Measurements from ENCODE around the gene HAGH.

The HAGH gene

DNA sequence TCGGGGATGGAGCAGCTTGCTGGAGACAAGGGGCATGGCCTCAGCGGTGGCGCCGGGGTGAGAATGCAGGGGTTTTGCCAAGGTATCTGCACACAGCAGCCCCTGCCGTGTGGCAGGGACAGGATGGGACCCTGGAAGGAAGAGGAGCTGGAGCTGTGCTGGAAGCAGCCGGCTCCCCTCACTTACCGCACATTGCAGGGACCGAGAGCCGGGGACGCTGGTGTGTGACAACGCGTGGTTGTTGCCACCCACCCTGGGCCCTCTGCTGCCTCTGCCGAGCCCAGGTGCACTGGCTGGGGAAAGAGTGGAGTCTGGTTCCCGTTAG lies 40.8 kb downstream of the HAGH start:
- TF ChIP-seq, protein P1, sequence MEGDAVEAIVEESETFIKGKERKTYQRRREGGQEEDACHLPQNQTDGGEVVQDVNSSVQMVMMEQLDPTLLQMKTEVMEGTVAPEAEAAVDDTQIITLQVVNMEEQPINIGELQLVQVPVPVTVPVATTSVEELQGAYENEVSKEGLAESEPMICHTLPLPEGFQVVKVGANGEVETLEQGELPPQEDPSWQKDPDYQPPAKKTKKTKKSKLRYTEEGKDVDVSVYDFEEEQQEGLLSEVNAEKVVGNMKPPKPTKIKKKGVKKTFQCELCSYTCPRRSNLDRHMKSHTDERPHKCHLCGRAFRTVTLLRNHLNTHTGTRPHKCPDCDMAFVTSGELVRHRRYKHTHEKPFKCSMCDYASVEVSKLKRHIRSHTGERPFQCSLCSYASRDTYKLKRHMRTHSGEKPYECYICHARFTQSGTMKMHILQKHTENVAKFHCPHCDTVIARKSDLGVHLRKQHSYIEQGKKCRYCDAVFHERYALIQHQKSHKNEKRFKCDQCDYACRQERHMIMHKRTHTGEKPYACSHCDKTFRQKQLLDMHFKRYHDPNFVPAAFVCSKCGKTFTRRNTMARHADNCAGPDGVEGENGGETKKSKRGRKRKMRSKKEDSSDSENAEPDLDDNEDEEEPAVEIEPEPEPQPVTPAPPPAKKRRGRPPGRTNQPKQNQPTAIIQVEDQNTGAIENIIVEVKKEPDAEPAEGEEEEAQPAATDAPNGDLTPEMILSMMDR (IDR thresholded peaks at IDR 0.05), result no peak
- H3K36me3 Mint-ChIP-seq (ENCODE audit: low read depth), result peaks cover 4% of the 10 kb centered on the region

DNA sequence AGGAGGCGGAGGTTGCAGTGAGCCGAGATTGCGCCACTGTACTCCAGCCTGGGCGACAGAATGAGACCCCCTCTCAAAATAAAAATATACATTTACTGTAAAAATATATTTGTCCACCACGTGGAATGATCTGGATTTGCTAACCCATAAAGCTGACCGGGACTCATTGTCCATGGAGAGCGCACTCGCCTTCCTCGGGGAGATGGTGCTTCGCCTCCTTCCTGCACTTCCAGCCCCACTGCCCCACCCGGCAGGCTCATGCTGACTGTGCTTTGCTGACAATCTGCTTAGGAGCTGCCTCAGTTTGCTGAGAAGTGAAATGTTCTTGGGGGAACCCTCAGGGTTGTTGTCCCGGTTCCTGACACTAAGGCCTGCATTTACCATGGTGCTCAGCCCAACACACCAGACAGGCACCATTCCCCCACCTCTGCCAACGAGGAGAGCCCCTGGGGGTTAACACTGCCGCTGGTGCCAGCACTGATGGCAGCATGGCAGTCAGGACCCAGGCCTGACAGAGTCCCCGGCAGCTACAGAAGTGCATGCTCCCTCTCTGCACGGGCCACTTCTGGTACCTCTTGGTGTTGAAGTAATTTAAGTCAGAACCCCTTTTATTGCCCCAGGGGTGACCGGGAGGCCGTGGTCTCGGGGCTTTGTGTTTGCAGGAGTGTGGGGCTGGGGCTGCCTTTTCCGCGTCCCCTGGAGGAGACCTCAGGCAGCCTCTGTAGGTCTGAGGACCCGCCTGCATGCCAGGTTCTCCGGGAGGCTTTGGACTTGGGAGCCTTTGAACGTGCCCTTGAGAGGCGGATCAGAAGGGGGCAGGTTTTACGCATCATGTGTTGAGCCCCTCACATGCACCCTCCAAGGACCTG lies 41.4 kb downstream of the HAGH start:
- Mint-ChIP-seq H3K9me3 (no peaks in the 10 kb centered on the region), H3K4me3 (peak overlapping the region; percentile 68), H3K36me3 (ENCODE audit: low read depth) (peaks cover 4% of the 10 kb centered on the region), H3K27me3 (ENCODE audit: low read depth, poor library complexity) (no peaks in the 10 kb centered on the region), H3K4me1 (peaks cover 27% of the 10 kb centered on the region), H3K27ac (no peak overlapping the region)
- peak; percentile 3 for DNase-seq
- TF ChIP-seq, protein P1 (IDR thresholded peaks at IDR 0.05), result no peak

More for the DNA sequence above, 40.8 kb downstream of the HAGH start:
- no peak for DNase-seq
- Mint-ChIP-seq H3K4me3 (no peak overlapping the region), H3K4me1 (peaks cover 27% of the 10 kb centered on the region), H3K27ac (no peak overlapping the region), H3K27me3 (ENCODE audit: low read depth, poor library complexity) (no peaks in the 10 kb centered on the region), H3K9me3 (no peaks in the 10 kb centered on the region)

DNA sequence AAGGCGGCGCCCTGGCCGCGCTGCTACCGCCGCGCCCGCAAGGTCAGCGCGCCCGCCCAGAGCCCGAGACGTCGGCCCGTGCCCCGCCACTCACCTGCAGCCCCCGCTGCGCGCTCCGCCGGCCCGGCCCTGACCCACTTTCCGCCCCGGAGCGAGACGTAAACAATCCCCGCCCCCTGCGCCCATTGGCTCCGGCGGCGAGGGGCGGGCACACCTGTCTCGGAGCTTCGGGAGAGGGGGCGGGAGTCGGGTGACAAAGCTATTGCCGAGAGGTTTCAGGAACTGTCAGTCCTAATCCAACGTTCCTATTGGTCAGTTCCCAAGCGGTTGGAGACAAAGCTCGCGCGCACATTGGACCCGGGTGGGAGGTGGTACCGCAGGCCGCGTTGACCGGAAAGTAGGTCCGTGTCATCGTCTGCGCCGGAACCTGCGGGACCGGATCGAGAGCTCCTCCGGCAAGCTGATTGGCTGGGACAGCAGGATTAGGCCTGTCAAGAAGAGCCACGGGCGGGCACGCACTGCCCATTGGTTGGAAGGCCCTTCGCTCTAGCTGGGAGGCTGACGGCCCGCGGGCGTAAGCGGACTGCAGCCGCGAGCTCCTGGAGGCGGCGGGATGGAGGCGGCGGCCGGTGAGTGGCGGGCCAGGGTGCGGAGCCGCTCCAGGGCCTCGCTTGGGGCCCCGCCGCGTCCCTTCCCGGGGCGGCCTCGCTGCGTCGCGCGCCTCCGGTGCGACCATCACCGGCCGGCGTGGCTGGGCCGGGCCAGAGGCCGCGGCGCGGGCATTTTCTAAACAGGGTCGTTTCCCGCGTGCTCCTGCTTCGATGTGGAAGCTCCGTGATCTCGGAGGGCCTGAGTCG lies 44.0 kb downstream of the HAGH start, which contains the start of the genes NUBP2 and SPSB3:
Gene NUBP2, plus strand, starts transcription at position 553 of the 857 bp plus-strand sequence. Its CDS starts 61 bp downstream, at position 614.
Gene SPSB3, minus strand, starts transcription at position 164 of the 857 bp plus-strand sequence. CDS start 1,088 bp downstream, outside the sequence.
- Mint-ChIP-seq H3K9me3 (no peaks in the 10 kb centered on the region), H3K27me3 (ENCODE audit: low read depth, poor library complexity) (no peaks in the 10 kb centered on the region), H3K4me1 (peaks cover 27% of the 10 kb centered on the region), H3K36me3 (ENCODE audit: low read depth) (peaks cover 4% of the 10 kb centered on the region), H3K27ac (peak within 1 kb of the TSS; percentile 95), H3K4me3 (peak within 1 kb of the TSS; percentile 96)
- DNase-seq, result peak; percentile 97
- TF ChIP-seq, protein P1 (IDR thresholded peaks at IDR 0.05), result no peak

DNA sequence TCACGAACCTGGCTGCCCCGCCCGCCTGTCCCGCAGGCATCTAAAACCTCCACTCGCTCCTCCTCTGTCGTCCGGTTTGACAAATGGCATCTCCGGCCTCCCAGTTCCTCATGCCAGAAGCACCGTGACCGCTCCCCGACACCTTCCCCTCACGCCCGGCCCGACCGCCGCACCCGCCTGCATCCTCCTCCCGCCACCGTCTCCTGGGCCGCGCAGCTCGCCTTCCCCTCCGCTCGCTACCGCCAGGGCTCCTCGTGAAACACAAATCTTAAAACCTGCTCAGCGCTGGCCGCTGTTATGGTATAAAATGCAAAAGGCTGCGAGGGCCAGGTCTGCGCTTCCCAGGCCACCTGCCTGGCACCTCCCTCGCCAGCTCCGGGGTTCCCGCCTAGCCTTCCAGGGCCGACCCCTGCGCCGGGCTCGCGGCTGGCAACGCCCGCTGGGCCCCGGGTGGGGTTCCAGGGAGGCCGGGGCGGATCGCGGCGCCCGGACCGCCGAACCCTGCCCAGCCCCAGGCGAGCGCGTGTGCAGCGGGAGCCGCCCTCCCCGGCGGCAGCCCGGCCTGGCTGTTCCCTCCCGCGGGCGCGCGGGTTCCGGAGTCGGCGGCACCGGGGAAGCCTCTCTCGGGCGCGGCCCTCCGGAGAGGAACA lies 44.7 kb downstream of the HAGH start:
- Mint-ChIP-seq H3K27ac (peak overlapping the region; percentile 64), H3K9me3 (no peaks in the 10 kb centered on the region), H3K36me3 (ENCODE audit: low read depth) (peaks cover 4% of the 10 kb centered on the region), H3K4me1 (peaks cover 27% of the 10 kb centered on the region), H3K4me3 (peak overlapping the region; percentile 96), H3K27me3 (ENCODE audit: low read depth, poor library complexity) (no peaks in the 10 kb centered on the region)
- TF ChIP-seq, protein P1 (IDR thresholded peaks at IDR 0.05), result no peak
- peak; percentile 61 for DNase-seq

DNA sequence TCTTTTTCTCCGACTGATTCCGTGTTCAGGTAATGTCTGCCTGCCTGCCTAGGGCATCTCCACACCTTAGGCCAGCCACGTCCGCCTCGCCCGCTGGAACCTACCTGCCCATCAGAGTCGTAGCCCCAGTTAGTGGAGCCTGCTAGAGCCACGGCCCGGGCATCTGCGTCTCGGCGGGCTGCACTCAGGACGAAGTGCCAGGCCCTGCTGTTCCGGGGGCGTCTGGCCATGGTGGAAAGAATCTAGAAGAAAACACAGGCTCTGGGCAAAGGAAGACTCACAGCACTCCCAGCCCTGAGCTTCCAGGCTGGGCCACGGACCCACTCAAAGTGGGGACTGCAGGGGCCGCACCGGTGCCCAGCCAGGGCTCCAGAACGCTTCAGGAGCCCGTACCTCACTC lies 45.4 kb downstream of the HAGH start:
- H3K27ac Mint-ChIP-seq, result no peak overlapping the region
- no peaks in the 10 kb centered on the region for H3K27me3 Mint-ChIP-seq (ENCODE audit: low read depth, poor library complexity)
- H3K9me3 Mint-ChIP-seq, result no peaks in the 10 kb centered on the region
- H3K4me3 Mint-ChIP-seq, result peak overlapping the region; percentile 88
- H3K4me1 Mint-ChIP-seq, result peaks cover 27% of the 10 kb centered on the region
- TF ChIP-seq, protein P1 (IDR thresholded peaks at IDR 0.05), result no peak
- peaks cover 4% of the 10 kb centered on the region for H3K36me3 Mint-ChIP-seq (ENCODE audit: low read depth)
- DNase-seq, result peak; percentile 1

All from nephron progenitor cell (in vitro differentiated cells).